ENCODE results near the gene ITPA. TPM values are rescaled to one million over a fixed set of nuclear protein-coding genes. Genes with fewer than 3 reads are reported as not detected.

ITPA gene
- 85.8 and 92.7 TPM in 2 replicates for total RNA-seq (2014; rRNA removed; shearing (Covaris generic))

GRCh38 chr20:3209257-3209945 is at the start of gene ITPA:
Gene ITPA, plus strand, starts transcription at chr20:3209498. Its CDS starts 54 bp downstream, at chr20:3209552.
- no peak for DNase-seq (ENCODE audit: low spot score)

DNA sequence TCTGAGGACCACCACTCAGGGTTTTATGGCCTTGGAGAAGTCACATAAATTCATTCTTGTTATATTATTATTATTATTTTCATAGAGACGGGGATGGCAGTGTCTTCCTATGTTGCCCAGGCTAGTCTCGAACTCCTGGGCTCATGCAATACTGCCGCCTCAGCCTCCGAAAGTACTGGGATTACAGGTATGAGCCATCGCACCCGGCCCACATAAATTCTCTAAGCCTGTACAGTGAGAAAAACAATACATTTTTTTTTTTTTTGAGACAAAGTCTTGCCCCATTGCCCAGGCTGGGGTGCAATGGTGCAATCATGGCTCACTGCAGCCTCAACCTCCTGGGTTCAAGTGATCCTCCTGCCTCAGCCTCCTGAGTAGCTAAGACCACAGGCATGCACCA is 48.9 kb upstream of the ITPA start:
- DNase-seq (ENCODE audit: low spot score): no peak

- no peak for DNase-seq (ENCODE audit: low spot score)
Measured at GRCh38 chr20:3161316-3162079, 47.8 kb upstream of the ITPA start.

DNA sequence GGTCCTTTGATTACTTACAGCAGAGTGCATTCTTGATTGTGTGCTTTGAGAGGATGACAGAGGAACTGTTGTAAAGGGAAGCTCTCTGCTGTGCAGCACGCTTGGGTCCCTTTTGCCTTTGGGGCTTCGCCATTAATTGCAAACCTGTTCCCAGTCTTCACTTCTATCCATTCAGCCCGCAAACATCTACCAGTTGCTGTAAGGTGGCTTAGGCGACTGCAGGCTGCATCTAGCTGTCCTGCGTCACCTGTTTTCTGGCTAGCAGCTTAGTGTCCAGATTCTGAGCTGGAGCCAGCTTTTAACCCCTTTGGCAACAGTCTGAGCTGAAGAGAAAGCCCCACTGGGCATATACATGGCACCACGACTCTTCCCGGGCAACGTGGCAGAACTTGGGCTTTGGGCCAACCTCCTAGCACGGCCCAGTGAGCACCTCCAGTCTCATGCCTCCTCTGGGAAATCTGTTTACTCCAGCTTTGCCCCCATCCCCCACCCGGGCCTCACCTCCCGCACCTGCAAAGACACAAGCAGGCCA is 47.2 kb upstream of the ITPA start:
- no peak for DNase-seq (ENCODE audit: low spot score)

- no peak for DNase-seq (ENCODE audit: low spot score)
Measured at GRCh38 chr20:3163099-3164042, 45.9 kb upstream of the ITPA start.

GRCh38 chr20:3164043-3164762 is 45.1 kb upstream of the ITPA start:
- no peak for DNase-seq (ENCODE audit: low spot score)

DNA sequence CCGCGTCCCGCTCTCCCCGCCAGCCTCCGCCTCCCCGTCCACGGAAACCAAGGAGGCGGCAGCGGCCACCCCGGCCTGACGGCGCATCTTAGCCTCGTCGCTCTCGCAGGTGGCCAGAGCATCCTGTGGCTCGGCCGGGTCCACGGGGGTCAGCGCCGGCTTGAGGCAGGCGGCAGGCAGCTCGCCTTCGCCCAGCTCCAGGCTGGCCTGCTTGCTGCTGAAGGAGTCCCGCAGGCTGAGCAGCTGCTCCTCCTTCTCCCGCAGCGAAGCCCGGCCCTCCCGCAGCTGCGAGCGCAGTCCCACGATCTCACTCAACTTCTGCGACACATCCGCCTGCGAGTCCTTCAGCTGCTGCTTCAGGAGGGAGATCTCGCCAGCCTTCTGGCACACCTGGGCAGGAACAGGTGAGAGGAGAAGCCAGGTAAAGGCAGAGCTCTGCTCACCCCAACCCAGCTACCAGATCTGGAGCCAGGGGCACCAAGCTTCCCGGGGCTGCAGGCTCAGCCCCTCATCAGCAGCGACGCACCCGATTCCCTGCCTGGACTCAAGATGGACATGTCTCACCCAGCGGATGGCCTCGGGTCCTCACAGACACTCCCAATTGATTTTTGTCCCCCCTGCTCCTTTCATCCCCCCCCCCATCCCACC is 44.4 kb upstream of the ITPA start:
- no peak for DNase-seq (ENCODE audit: low spot score)

DNA sequence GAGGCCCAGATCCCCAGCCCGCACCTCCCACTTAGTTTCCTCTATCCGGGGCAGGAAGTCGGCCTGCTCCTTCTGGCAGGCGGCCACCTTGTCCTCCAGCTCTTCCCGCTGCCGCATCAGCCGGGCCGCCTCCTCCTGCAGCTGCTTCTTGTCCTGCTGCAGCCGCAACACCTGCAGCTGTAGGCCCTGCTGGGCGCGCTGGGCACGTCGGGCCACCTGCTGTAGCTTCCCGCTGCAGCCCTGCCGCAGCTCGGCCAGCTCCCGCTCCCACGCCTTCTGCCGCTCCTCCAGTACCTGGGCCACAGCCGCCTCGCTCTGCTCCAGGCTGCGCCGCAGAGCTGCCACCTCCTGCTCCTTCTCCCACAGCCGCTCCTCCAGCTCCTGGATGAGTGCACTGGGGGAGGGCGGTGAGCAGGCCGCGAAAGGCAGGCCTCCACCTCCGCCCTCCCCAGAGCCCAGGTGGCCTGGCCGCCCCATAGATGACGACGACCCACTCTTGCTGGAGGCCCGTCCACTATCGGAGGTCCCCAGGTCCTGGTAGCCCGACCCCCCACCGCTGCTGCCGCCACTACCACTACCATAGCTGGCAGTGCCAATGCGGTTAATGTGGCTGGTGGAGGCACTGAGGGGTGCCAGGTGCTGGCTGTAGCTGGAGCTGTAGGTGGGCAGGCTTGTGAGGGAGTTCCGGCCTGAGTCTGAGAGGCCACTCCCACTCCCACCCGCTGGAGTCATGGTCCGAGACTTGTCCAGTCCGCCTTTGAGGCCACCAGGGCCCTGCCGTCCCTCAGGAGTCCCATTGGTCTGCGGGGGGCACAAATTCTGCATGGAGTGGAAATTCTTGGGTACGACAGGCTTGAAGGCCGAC is 43.6 kb upstream of the ITPA start:
- no peak for DNase-seq (ENCODE audit: low spot score)

DNA sequence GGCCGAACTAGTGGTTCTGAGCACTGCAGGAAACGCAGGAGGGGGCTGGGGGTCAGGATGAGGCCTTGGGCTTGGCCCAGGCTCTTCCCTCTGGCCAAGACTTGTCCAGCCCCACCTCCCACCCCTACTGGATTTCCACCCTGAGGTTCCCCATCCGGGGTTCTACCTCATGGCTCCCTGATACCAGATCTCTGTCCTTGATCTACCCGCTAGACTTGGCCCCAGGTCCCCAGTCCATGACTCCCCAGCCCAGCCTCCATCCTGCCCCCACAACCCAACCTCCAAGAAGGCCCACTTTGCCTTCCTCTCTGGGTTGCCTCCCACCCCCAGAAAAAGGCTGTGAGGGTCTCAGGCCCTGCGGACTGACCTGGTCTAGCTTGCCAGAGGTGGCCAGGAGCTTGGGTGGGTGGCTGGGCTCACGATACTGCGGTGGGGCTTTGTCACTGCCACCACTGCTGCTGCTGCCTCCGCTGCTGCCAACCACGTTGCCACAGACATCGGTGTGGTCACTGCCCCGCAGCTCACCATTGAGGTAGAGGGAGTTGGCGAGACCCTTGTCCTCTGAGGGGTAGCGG is 42.9 kb upstream of the ITPA start:
- DNase-seq (ENCODE audit: low spot score): no peak

DNA sequence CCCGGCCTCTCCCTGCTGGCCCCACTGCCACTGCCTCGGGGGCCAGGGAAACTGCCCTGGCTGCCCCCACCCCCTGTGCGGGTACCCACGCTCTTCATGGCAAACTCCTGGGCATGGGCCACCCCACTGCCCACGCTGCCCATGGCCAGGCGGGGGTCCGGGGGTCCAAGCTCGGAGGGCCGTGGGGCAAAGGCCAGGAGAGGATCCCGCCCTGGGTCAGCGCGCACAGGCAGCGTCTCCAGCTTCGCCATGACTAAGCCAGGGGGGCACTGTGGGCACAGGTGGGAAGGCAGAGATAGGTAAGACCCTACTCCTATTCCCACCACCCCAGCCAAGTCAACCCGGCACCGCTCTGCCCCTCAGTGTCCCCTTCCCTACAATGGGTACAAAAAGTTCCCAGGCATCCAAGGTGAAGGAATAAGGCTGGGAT is 42.4 kb upstream of the ITPA start:
- no peak for DNase-seq (ENCODE audit: low spot score)

- DNase-seq (ENCODE audit: low spot score): no peak
Measured at GRCh38 chr20:3167738-3168078, 41.6 kb upstream of the ITPA start.

DNA sequence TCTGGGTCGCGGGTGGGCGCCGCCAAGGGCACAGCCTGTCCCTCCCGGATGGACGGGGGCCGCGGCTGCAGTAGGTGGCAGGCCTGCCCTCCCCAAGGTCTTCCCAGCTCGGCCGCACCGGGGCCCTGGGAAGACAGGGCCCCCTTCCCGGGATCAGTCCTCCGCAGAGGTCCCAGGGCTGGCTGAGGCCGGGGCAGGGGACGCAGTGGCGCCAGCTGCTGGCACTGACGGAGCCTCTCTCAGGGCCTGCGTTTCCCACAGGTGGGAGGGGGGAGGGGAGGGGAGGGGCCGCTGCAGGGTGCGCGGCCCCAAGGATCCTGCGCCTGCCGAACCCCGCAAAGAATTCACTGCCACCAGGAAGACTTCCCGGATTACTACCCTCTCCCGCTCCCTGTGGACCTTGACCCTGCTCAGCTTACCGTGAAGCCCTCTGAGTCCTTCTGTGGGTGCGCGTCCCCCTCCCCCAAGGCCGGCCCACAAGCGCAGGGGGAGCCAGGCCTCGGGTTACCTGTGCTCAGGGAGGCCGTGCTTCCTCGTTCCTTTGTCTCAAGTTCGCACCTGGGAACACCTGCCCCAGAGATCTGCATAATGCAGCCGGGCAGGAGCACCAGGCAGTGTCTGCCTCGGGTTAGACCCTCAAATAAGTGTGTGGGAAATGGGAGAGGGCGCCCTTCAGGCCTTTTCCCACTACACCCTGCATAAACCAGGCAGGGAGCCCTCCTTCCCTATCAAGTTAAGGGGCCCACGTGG is 41.0 kb upstream of the ITPA start:
- DNase-seq (ENCODE audit: low spot score): no peak

DNA sequence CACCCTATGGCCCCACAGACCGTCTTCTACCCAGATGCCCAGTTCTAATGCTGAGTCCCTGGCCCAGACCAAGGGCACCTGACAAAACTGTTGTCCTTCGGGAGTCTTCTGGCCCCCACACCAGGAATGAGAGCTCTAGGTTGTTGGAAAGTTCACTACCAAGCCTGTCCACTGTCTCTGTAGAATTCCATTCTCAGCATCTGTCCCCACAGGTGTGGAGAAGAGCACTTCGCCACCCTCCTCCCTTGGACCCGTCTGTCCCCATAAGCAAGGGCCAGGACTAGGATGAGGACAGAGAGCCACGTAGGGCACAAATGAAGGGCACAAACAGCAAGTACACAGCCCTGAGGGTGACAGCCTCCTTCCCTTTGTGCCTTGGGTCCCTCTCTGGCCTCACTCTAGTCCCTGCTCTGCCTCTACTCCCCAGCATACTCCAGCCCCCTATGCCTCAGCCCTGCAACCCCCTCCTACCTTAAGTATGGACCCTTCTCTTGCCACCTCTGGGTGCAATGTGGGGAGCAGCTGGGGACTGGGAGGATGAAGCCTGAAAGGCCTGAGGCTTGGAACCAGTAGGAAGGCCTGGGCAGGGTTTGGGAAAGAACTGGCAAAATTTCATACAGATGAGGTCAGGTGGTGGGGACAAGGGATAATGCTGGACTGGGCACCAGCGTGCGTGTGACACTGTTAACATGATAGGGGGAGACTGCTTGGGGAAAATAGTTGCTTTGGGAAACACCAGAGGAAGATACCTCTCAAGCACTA is 40.3 kb upstream of the ITPA start:
- DNase-seq (ENCODE audit: low spot score): no peak

DNA sequence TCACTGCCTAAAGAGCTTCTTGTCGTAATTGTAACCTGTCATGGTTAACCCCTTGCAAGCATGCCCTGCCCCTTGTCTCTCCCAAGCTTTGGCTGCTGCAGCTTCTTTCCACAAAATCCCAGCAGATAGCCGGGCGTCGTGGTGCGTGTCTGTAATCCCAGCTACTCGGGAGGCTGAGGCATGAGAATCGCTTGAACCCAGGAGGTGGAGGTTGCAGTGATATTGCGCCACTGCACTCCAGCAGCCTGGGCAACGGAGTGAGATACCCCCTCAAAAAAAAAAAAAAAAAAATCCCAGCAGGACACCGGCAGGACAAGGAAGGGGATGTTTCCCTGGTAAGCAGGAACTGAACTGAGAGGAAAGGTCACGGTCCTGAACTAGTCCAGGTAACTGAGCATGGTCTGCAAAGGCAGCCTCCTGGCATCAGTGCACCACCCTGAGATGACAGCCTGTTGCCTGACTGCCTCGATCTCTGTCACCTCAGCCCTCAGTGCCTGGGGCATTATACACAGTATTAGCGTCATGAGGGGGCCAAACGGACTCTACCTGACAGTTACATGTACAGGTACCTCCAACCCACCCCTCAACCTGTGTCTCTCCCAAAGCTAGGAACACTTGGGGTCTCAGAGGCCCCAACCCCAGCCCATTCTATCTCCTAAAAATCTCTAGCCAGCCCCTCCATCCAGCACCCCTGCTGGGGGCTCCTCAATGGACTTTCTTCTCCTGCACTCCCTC is 37.7 kb upstream of the ITPA start:
- DNase-seq (ENCODE audit: low spot score): no peak

- DNase-seq (ENCODE audit: low spot score): no peak
Measured at GRCh38 chr20:3172126-3172932, 37.0 kb upstream of the ITPA start.

DNA sequence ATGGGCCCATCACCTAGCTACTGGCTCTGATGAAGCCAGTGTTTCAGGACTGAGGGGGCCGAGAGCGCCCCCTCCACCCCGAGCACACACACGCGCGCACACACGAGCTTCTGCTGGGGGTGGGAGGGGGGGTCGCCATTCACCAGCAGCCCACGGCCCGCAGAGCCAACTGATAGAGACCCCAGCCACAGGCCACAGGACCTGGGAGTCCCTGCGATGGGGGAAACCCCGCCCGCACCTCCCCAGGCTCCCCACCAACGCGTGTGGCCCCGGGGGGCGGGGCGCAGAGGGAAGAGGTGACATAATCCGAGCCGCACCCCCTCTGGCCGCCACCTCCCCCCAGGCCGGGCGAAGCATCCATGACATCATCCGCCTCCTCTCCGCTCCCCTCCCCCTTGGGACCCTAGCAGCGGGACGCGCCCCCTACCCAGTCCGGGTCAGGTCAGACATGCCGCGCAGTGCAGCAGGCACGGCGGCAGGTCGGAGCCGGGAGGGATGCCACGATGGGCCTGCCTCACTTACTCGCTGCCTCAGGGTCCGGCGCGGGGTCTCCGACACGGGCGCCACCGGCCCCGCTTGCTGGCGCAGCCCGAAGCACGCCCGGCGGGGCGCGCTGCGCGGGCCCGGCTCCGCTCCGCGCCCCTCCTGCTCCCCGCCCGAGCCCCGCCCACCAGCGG is 36.2 kb upstream of the ITPA start, which contains the start of gene LZTS3:
LZTS3 (minus strand) TSS at position 617 of the 677 bp plus-strand sequence. CDS start 6,386 bp downstream, outside the sequence.
- DNase-seq (ENCODE audit: low spot score): peak; percentile 62

Data from A172 (cell line).